Endothelial cell of umbilical vein (primary cell): ENCODE results near the gene RNU6-9. TPM values are rescaled to one million over a fixed set of nuclear protein-coding genes. Genes with fewer than 3 reads are reported as not detected.

ENCODE experiments used
- BruUV-seq: library from RNA; stranded (reverse); fragments of 400-500 nt; replicated peaks from 2 replicates; lab custom pipeline; 2021; lab: Mats Ljungman, UMichigan
- CTCF ChIA-PET: fragments of 300-600, 350-600 bp; sonication (Branson Sonifier 250); formaldehyde crosslinking; loops from one replicate; lab custom pipeline; 2021; ENCODE audit warnings: antibody characterized with exemption, inconsistent platforms; lab: Charles Lee
- POLR2A ChIA-PET: fragments of 300-600, 350-600 bp; sonication (Branson Sonifier 250); formaldehyde crosslinking; loops from one replicate; lab custom pipeline; 2021; ENCODE audit warnings: antibody characterized with exemption, inconsistent platforms; lab: Charles Lee
- DNase-seq: peaks from one replicate; pipeline ENCODE4 v3.0.0-alpha.2; 2011; ENCODE audit warnings: low read depth, low spot score
- FAIRE-seq: peaks from 2 replicates; lab custom pipeline; 2011; peaks lifted over from hg19 to GRCh38; lab: Jason Lieb, UNC
- H2AFZ ChIP-seq: 2 replicates; pipeline ENCODE4 v1.6.0; 2012; ENCODE audit warnings: low read depth, low read length, control low read depth, inconsistent platforms
- H3K27ac ChIP-seq: 2 replicates; pipeline ENCODE4 v1.5.1; 2011; ENCODE audit warnings: low read depth, mild to moderate bottlenecking, control low read depth, low read length, moderate library complexity; ENCODE audit not compliant: insufficient read depth
- H3K27me3 ChIP-seq, 2 experiments: 2 replicates each; pipeline versions ENCODE4 v1.6.0 to v1.6.1; 2011; ENCODE audit warnings: low read length in 2 of 2, mixed read lengths in 1 of 2; ENCODE audit not compliant: control insufficient read depth in 2 of 2, insufficient read depth in 2 of 2
- H3K36me3 ChIP-seq, 2 experiments: 2 replicates in 1 of 2; 3 replicates in 1 of 2; pipeline ENCODE4 v1.5.1; 2011; ENCODE audit warnings: low read length in 2 of 2, mild to moderate bottlenecking in 1 of 2, moderate library complexity in 1 of 2; ENCODE audit not compliant: control insufficient read depth in 2 of 2, insufficient read depth in 2 of 2; ENCODE audit errors: extremely low read depth in 1 of 2
- H3K4me1 ChIP-seq: 3 replicates; pipeline ENCODE4 v1.5.1; 2011; ENCODE audit warnings: mild to moderate bottlenecking, low read length; ENCODE audit not compliant: control insufficient read depth, insufficient read depth; ENCODE audit errors: extremely low read depth
- H3K4me2 ChIP-seq: 2 replicates; pipeline ENCODE4 v1.6.1; 2011; ENCODE audit warnings: low read length, control low read depth, mixed read lengths; ENCODE audit not compliant: insufficient read depth
- H3K4me3 ChIP-seq, 3 experiments: fragments of 200-600 bp in 1 of 3; sonication (generic), shearing (Covaris generic) in 1 of 3; replicated peaks in 1 of 3; 2 replicates each; pipeline ENCODE4 v1.5.1; 2011 to 2016; ENCODE audit warnings: control low read depth in 3 of 3, low read length in 3 of 3, mild to moderate bottlenecking in 2 of 3, inconsistent platforms in 1 of 3, low read depth in 1 of 3, moderate library complexity in 1 of 3; ENCODE audit not compliant: insufficient read depth in 1 of 3
- H3K79me2 ChIP-seq: 2 replicates; pipeline ENCODE4 v1.6.0; 2012; ENCODE audit warnings: low read length, inconsistent platforms; ENCODE audit not compliant: control insufficient read depth, insufficient read depth
- H3K9ac ChIP-seq: replicated peaks from 2 replicates; pipeline ENCODE3; 2011; ENCODE audit warnings: low read length, control low read depth; ENCODE audit not compliant: insufficient read depth; ENCODE audit errors: extremely low read depth
- H3K9me1 ChIP-seq: replicated peaks from 3 replicates; pipeline ENCODE4 v1.6.0; 2011; ENCODE audit warnings: mild to moderate bottlenecking, low read length; ENCODE audit not compliant: control insufficient read depth, insufficient read depth; ENCODE audit errors: extremely low read depth
- H3K9me3 ChIP-seq: replicated peaks from 2 replicates; pipeline ENCODE4 v1.5.1; 2012; ENCODE audit warnings: low read length, inconsistent platforms; ENCODE audit not compliant: control insufficient read depth, insufficient read depth
- H4K20me1 ChIP-seq: replicated peaks from 2 replicates; pipeline ENCODE3; 2011; ENCODE audit warnings: mild to moderate bottlenecking, low read length; ENCODE audit not compliant: control insufficient read depth, insufficient read depth; ENCODE audit errors: extremely low read depth
- CTCF ChIP-seq, 2 donors: IDR thresholded peaks; 1 replicate in 1 of 2; 2 replicates in 1 of 2; pipeline ENCODE4 v1.5.1; 2011; ENCODE audit warnings: low read length in 2 of 2, mild to moderate bottlenecking in 2 of 2, moderate library complexity in 2 of 2, control low read depth in 1 of 2, inconsistent platforms in 1 of 2, low read depth in 1 of 2; ENCODE audit not compliant: insufficient read depth in 1 of 2; ENCODE audit errors: extremely low read depth in 1 of 2
- EZH2 ChIP-seq: IDR thresholded peaks from 2 replicates; pipeline ENCODE4 v1.6.1; 2012; ENCODE audit warnings: borderline replicate concordance, low read depth, mild to moderate bottlenecking, moderate library complexity, low read length, inconsistent platforms; ENCODE audit not compliant: severe bottlenecking
- FOS ChIP-seq: IDR thresholded peaks from 2 replicates; pipeline ENCODE4 v1.6.1; 2011; ENCODE audit warnings: mild to moderate bottlenecking, low read length, moderate library complexity, borderline replicate concordance; ENCODE audit not compliant: insufficient read depth
- GATA2 ChIP-seq: IDR thresholded peaks from 2 replicates; pipeline ENCODE4 v1.7.0; 2011; ENCODE audit warnings: low read depth, mild to moderate bottlenecking, moderate library complexity, mixed read lengths, low read length; ENCODE audit not compliant: insufficient read length, insufficient read depth
- JUN ChIP-seq: IDR thresholded peaks from 2 replicates; pipeline ENCODE4 v1.6.1; 2011; ENCODE audit warnings: borderline replicate concordance, low read depth; ENCODE audit not compliant: insufficient read length, insufficient read depth
- MAX ChIP-seq: IDR thresholded peaks from 2 replicates; pipeline ENCODE4 v1.6.1; 2011; ENCODE audit not compliant: insufficient read depth, insufficient read length
- MYC ChIP-seq: IDR thresholded peaks from one replicate; pipeline ENCODE4 v1.6.1; 2011; ENCODE audit warnings: mild to moderate bottlenecking, low read depth, low read length
- POLR2A ChIP-seq: IDR thresholded peaks from 2 replicates; pipeline ENCODE4 v1.6.1; 2012; ENCODE audit warnings: low read depth, mild to moderate bottlenecking, control low read depth, low read length
- POLR2AphosphoS5 ChIP-seq: IDR thresholded peaks from 2 replicates; pipeline ENCODE4 v1.6.1; 2012; ENCODE audit warnings: low read depth, mild to moderate bottlenecking, control low read depth, low read length, moderate library complexity; ENCODE audit not compliant: insufficient read depth
- dilution Hi-C: fragments of 300-500 bp; cut with MboI; formaldehyde crosslinking; loops from one replicate; pipeline ENCODE4 v1.15.0; 2019; ENCODE audit warnings: low sequenced_read_pairs; ENCODE audit not compliant: extremely low pct_ligation_motif_present
- intact Hi-C: fragments of 100-400 bp; cut with micrococcal nuclease; formaldehyde crosslinking; loops from one replicate; pipeline ENCODE4 v1.10.0; 2022
- polyA plus RNA-seq, 4 experiments: library from polyadenylated mRNA; depleted of rRNA in 3 of 4; stranded (reverse) in 3 of 4; unstranded in 1 of 4; fragments of >200 nt; gene quantifications; 2 replicates each; pipeline versions ENCODE4 v1.2.1 to v1.2.3, GENCODE V29; 2011 to 2012; ENCODE audit warnings: missing spikeins in 1 of 4
- total RNA-seq: library from RNA; stranded (reverse); gene quantifications from 2 replicates; pipeline ENCODE4 v1.2.3, GENCODE V29; 2021

Gene RNU6-9
- total and polyA plus RNA-seq, 2 donors (not counting 3 experiments of a cell fraction or from before 2014, with no cell fraction given) = not detected

GRCh38 chr19:885536-886224 lies 7.6 kb upstream of the RNU6-9 start:
- H3K79me2 ChIP-seq = no peaks in the 10 kb centered on the region
- intact Hi-C loops (no loop called here), dilution Hi-C loops (no loop called here)
- no peaks in the 10 kb centered on the region for H3K4me1 ChIP-seq
- ChIA-PET CTCF (no interaction called here), POLR2A (no interaction called here)
- H4K20me1 ChIP-seq = no peaks in the 10 kb centered on the region
- DNase-seq = no peak
- H3K27me3 ChIP-seq = no peaks in the 10 kb centered on the region
- BruUV-seq = no TSS peak
- H2AFZ ChIP-seq = no peak overlapping the region
- H3K27ac ChIP-seq = no peak overlapping the region
- peaks cover 8 to 47% of the 10 kb centered on the region in 2 experiments for H3K36me3 ChIP-seq
- H3K9me1 ChIP-seq = no peaks in the 10 kb centered on the region
- H3K9me3 ChIP-seq = no peaks in the 10 kb centered on the region
- H3K4me3 ChIP-seq = no peak overlapping the region
- TF ChIP-seq JUN = no peak
- no peak for TF ChIP-seq POLR2AphosphoS5
- TF ChIP-seq GATA2 = no peak
- TF ChIP-seq EZH2 = no peak
- no peak for TF ChIP-seq CTCF (IDR thresholded peaks at IDR 0.05; ENCODE audit: extremely low read depth in 1 of 2, insufficient read depth in 1 of 2, low read depth in 1 of 2, low read length in 2 of 2)
- no peak for TF ChIP-seq MYC
- TF ChIP-seq FOS = no peak
- no peak for TF ChIP-seq MAX
- TF ChIP-seq POLR2A = no peak
- H3K9ac ChIP-seq = no peak overlapping the region
- no peak for FAIRE-seq
- H3K4me2 ChIP-seq = no peak overlapping the region
